Liver (tissue), 9 donors: ENCODE measurements around the gene IGLON5. TPM values are rescaled to one million over a fixed set of nuclear protein-coding genes. Genes with fewer than 3 reads are reported as not detected.

Experiments used
- DNase-seq: peaks from one replicate; pipeline ENCODE4 v3.0.0-alpha.2; 2017; ENCODE audit warnings: low spot score
- H3K27ac ChIP-seq, 2 donors: one replicate each; pipeline ENCODE4 v1.7.0; 2013; ENCODE audit warnings: inconsistent platforms in 2 of 2, low read length in 2 of 2, control low read depth in 1 of 2, low read depth in 1 of 2, mild to moderate bottlenecking in 1 of 2
- H3K27me3 ChIP-seq, 4 donors: one replicate each; pipeline versions ENCODE4 v1.6.1 to v1.7.0; 2013; ENCODE audit warnings: low read length in 3 of 4, inconsistent platforms in 1 of 4, mild to moderate bottlenecking in 1 of 4, moderate library complexity in 1 of 4; ENCODE audit not compliant: control insufficient read depth in 4 of 4, insufficient read depth in 4 of 4
- H3K36me3 ChIP-seq, 4 donors: one replicate each; pipeline versions ENCODE4 v1.6.1 to v1.7.0; 2013; ENCODE audit warnings: low read length in 3 of 4, mild to moderate bottlenecking in 3 of 4, low read depth in 1 of 4, moderate library complexity in 1 of 4; ENCODE audit not compliant: control insufficient read depth in 4 of 4, insufficient read depth in 3 of 4
- H3K4me1 ChIP-seq, 4 donors: one replicate each; pipeline versions ENCODE4 v1.6.1 to v1.7.0; 2013; ENCODE audit warnings: low read length in 3 of 4, mild to moderate bottlenecking in 3 of 4, moderate library complexity in 1 of 4; ENCODE audit not compliant: control insufficient read depth in 4 of 4, insufficient read depth in 4 of 4
- H3K4me3 ChIP-seq, 3 donors: one replicate each; pipeline versions ENCODE4 v1.6.1 to v1.7.0; 2013; ENCODE audit warnings: low read length in 3 of 3, control low read depth in 1 of 3, low read depth in 1 of 3, mild to moderate bottlenecking in 1 of 3
- H3K9ac ChIP-seq, 2 donors: one replicate each; pipeline ENCODE4 v1.7.0; 2013; ENCODE audit warnings: low read length in 2 of 2, mild to moderate bottlenecking in 2 of 2, moderate library complexity in 2 of 2, control low read depth in 1 of 2, low read depth in 1 of 2
- H3K9me3 ChIP-seq, 4 donors: one replicate each; pipeline versions ENCODE4 v1.6.1 to v1.7.0; 2013; ENCODE audit warnings: low read length in 3 of 4; ENCODE audit not compliant: control insufficient read depth in 4 of 4
- CTCF ChIP-seq: fragments of 150-350 bp; IDR thresholded peaks from 2 replicates; pipeline ENCODE4 v1.5.1; 2017; ENCODE audit warnings: improper control_type of control experiment, low read depth, low read length; ENCODE audit not compliant: missing input control
- EGR1 ChIP-seq, 2 donors: IDR thresholded peaks; 2 replicates each; pipeline ENCODE4 v1.6.1; 2016 to 2018; ENCODE audit warnings: antibody characterized with exemption in 2 of 2, low read depth in 2 of 2
- FOXA2 ChIP-seq: IDR thresholded peaks from 2 replicates; pipeline ENCODE4 v1.6.1; 2016; ENCODE audit warnings: antibody characterized with exemption
- GABPA ChIP-seq, 2 donors: IDR thresholded peaks in 1 of 2; conservative IDR thresholded peaks in 1 of 2; 2 replicates each; pipeline ENCODE4 v1.6.1; 2016; ENCODE audit warnings: antibody characterized with exemption in 2 of 2, mild to moderate bottlenecking in 1 of 2, moderate library complexity in 1 of 2
- HNF4A ChIP-seq, 2 donors: conservative IDR thresholded peaks; 2 replicates each; pipeline ENCODE4 v1.6.1; 2016; ENCODE audit warnings: antibody characterized with exemption in 2 of 2, mild to moderate bottlenecking in 2 of 2
- JUND ChIP-seq, 2 donors: IDR thresholded peaks; 2 replicates each; pipeline ENCODE4 v1.6.1; 2016; ENCODE audit warnings: antibody characterized with exemption in 2 of 2
- NR2F2 ChIP-seq: IDR thresholded peaks from 2 replicates; pipeline ENCODE4 v1.6.1; 2016; ENCODE audit warnings: antibody characterized with exemption
- RAD21 ChIP-seq, 2 donors: IDR thresholded peaks; 2 replicates each; pipeline ENCODE4 v1.6.1; 2016; ENCODE audit warnings: antibody characterized with exemption in 2 of 2, mild to moderate bottlenecking in 2 of 2
- REST ChIP-seq: IDR thresholded peaks from 2 replicates; pipeline ENCODE4 v1.6.1; 2016; ENCODE audit warnings: antibody characterized with exemption, mild to moderate bottlenecking
- RXRA ChIP-seq, 2 donors: IDR thresholded peaks; 2 replicates each; pipeline ENCODE4 v1.6.1; 2017 to 2018; ENCODE audit warnings: antibody characterized with exemption in 2 of 2, mild to moderate bottlenecking in 1 of 2
- SP1 ChIP-seq: IDR thresholded peaks from 2 replicates; pipeline ENCODE4 v1.6.1; 2018; ENCODE audit warnings: antibody characterized with exemption, mild to moderate bottlenecking
- TAF1 ChIP-seq: conservative IDR thresholded peaks from 2 replicates; pipeline ENCODE4 v1.6.1; 2016; ENCODE audit warnings: antibody characterized with exemption, mild to moderate bottlenecking
- WGBS: extraction: QIAGEN DNeasy Blood & Tissue Kit; methylation state at CpG from one replicate; pipeline ENCODE4 v1.1.7; 2013; 5-methylcytosine and 5-hydroxymethylcytosine counted together
- polyA plus RNA-seq, 2 donors: library from polyadenylated mRNA; stranded (reverse) in 1 of 2; unstranded in 1 of 2; fragments of 200-250 nt in 1 of 2; fragments of >200 nt in 1 of 2; fragmentation: Nextera tagmentation in 1 of 2; extraction: Ambion mirVana in 1 of 2; gene quantifications; one replicate each; pipeline versions ENCODE4 v1.2.1 to v1.2.3, GENCODE V29; 2013 to 2015
- total RNA-seq, 2 donors: library from RNA; depleted of rRNA; stranded (reverse); fragments of >200 nt; gene quantifications; one replicate each; pipeline ENCODE4 v1.2.3, GENCODE V29; 2014
- donor health status: healthy.
- donor health status: healthy.
- donor health status: healthy.
- donor health status: healthy.
- donor health status: healthy.

Gene IGLON5
- total and polyA plus RNA-seq, 4 donors = 0.25 to 0.46 (median 0.25) TPM; not detected in 1

GRCh38 chr19:51341066-51341465, 29.6 kb downstream of the IGLON5 start:
- peaks cover 7 to 17% (median 13%) of the 10 kb centered on the region in 4 donors for H3K4me1 ChIP-seq
- TF ChIP-seq RXRA (IDR thresholded peaks at IDR 0.05) (no peak), CTCF (no peak), EGR1 (IDR thresholded peaks at IDR 0.05; ENCODE audit: low read depth in 2 of 2) (no peak), HNF4A (conservative IDR thresholded peaks at IDR 0.05) (no peak), TAF1 (no peak), FOXA2 (no peak), JUND (IDR thresholded peaks at IDR 0.05) (no peak)
- H3K9me3 ChIP-seq = no peaks in the 10 kb centered on the region
- H3K36me3 ChIP-seq = peaks cover 0 to 13% (median 4%) of the 10 kb centered on the region in 4 donors
- no peak overlapping the region for H3K27ac ChIP-seq
- H3K4me3 ChIP-seq = no peak overlapping the region
- 93% methylated on average over 18 of the region's 18 CpGs for WGBS
- H3K27me3 ChIP-seq = no peaks in the 10 kb centered on the region
- DNase-seq = no peak
- H3K9ac ChIP-seq = no peak overlapping the region

GRCh38 chr19:51341976-51342580, 30.6 kb downstream of the IGLON5 start, which contains the start of gene VSIG10L:
Gene VSIG10L (minus strand): TSS chr19:51342139. CDS start chr19:51342124, 15 bp downstream.
- H3K9ac ChIP-seq = no peak within 1 kb of the TSS
- H3K4me3 ChIP-seq = no peak within 1 kb of the TSS
- peaks cover 7 to 17% (median 15%) of the 10 kb centered on the region in 4 donors for H3K4me1 ChIP-seq
- no peaks in the 10 kb centered on the region for H3K27me3 ChIP-seq
- WGBS = 53% methylated on average over 3 of the region's 3 CpGs
- no peak for DNase-seq
- H3K36me3 ChIP-seq = peaks cover 0 to 23% (median 10%) of the 10 kb centered on the region in 4 donors
- H3K27ac ChIP-seq = peak within 1 kb of the TSS in 1 of 2 donors; percentile 2
- no peak for TF ChIP-seq TAF1
- peak; percentile 87 for TF ChIP-seq REST
- no peak for TF ChIP-seq RAD21 (IDR thresholded peaks at IDR 0.05)
- no peak for TF ChIP-seq SP1
- no peak for TF ChIP-seq GABPA (IDR thresholded peaks at IDR 0.05 in 1 of 2, conservative IDR thresholded peaks at IDR 0.05 in 1 of 2)
- TF ChIP-seq RXRA (IDR thresholded peaks at IDR 0.05) = no peak
- no peak for TF ChIP-seq EGR1 (IDR thresholded peaks at IDR 0.05; ENCODE audit: low read depth in 2 of 2)
- no peak for TF ChIP-seq NR2F2
- H3K9me3 ChIP-seq = no peaks in the 10 kb centered on the region
